SK-N-MC (cell line): ENCODE results near the gene NHSL1.

ENCODE experiments used
- EZH2 ChIP-seq: fragments of 200-600 bp; sonication (generic); IDR thresholded peaks from one replicate; pipeline ENCODE4 v1.6.1; 2017; ENCODE audit warnings: antibody characterized with exemption
- POLR2AphosphoS5 ChIP-seq: IDR thresholded peaks from 2 replicates; pipeline ENCODE4 v1.6.1; 2012; ENCODE audit warnings: mild to moderate bottlenecking, low read depth, low read length, borderline replicate concordance

GRCh38 chr6:138523347-138524210, 24.3 kb upstream of the NHSL1 start:
- no peak for TF ChIP-seq EZH2
- TF ChIP-seq POLR2AphosphoS5 = no peak
